Stimulated activated naive CD8-positive, alpha-beta T cell treated with anti-CD3 and anti-CD28 coated beads, Interleukin-15, Interleukin-2, amounts not matched to agents 100 ng/mL and 50 ng/mL, for 24 hours (primary cell): ENCODE data around the gene RXFP2.

ENCODE experiments used
- H3K27ac Mint-ChIP-seq: one replicate; pipeline ENCODE4 v1.8.0; 2021; ENCODE audit warnings: mild to moderate bottlenecking, mixed read lengths
- H3K27me3 Mint-ChIP-seq: one replicate; pipeline ENCODE4 v1.8.0; 2021; ENCODE audit warnings: mixed read lengths
- H3K36me3 Mint-ChIP-seq: one replicate; pipeline ENCODE4 v1.8.0; 2021; ENCODE audit warnings: low read depth, mixed read lengths
- H3K4me1 Mint-ChIP-seq: one replicate; pipeline ENCODE4 v1.8.0; 2021; ENCODE audit warnings: low read depth, mixed read lengths
- H3K4me3 Mint-ChIP-seq: one replicate; pipeline ENCODE4 v1.8.0; 2021; ENCODE audit warnings: mild to moderate bottlenecking, mixed read lengths
- H3K9me3 Mint-ChIP-seq: one replicate; pipeline ENCODE4 v1.8.0; 2021; ENCODE audit warnings: mixed read lengths

Gene RXFP2

DNA sequence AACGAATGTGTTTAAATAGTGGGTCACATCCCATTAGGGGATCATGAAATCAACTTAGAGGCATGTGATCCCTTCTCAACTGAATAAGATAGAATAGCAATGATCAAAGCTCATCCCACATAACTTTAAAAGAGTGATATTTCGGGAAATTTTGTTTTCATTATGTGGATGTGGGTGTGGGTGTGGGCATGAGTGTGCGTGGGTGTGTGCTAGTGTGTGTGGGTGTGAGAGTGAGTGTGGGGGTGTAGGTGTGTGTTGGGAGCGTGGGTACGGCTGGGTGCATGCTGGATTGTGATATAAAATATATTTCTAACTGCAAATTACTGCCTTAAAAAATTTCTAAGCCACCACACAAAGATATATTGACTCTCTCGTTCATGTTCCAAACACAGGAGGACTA lies 15.9 kb downstream of the RXFP2 start:
- Mint-ChIP-seq H3K27ac (no peak overlapping the region), H3K9me3 (no peaks in the 10 kb centered on the region), H3K27me3 (peaks cover 10% of the 10 kb centered on the region), H3K4me1 (no peaks in the 10 kb centered on the region), H3K36me3 (no peaks in the 10 kb centered on the region), H3K4me3 (no peak overlapping the region)

DNA sequence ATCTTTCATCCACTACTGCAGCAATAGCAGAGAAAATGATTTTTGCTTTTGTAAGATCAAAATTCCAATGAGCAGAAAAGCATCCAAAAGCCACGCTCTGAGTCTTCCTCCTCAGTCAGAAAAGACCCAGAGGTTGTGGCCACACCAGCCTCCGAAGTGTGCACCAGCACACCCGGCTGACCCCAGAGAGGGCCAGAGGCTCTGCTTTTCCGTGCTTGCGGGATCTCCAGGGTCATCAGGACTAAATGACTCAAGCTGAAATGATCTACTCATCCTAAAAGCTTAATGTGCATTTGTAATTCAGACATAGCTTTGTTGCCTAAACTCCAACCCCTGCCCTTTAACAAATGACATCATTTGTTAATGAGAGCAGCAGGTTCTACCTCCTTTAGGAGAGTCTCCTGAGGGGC lies 16.5 kb downstream of the RXFP2 start:
- Mint-ChIP-seq H3K36me3 (no peaks in the 10 kb centered on the region), H3K4me3 (no peak overlapping the region), H3K27ac (no peak overlapping the region), H3K4me1 (no peaks in the 10 kb centered on the region), H3K9me3 (no peaks in the 10 kb centered on the region), H3K27me3 (peaks cover 4% of the 10 kb centered on the region)

DNA sequence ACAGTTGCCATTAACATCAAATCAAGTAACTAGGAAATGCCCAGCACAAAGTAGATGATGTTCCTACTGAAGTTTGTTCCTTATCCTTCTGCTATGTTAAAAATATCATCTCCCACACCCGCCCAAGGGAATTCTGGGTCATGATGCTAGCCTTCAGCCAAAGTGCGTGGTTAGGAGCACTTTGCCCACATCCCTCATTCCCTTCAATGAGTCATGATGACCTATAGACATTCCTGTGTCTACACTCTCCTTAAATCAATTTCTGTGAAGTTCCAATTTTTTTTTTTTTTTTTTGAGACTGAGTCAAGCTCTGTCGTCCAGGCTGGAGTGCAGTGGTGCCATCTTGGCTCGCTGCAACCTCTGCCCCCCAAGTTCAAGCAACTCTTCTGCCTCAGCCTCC lies 17.0 kb downstream of the RXFP2 start:
- Mint-ChIP-seq H3K36me3 (no peaks in the 10 kb centered on the region), H3K27me3 (peaks cover 4% of the 10 kb centered on the region), H3K4me1 (no peaks in the 10 kb centered on the region), H3K9me3 (no peaks in the 10 kb centered on the region), H3K27ac (no peak overlapping the region), H3K4me3 (no peak overlapping the region)

DNA sequence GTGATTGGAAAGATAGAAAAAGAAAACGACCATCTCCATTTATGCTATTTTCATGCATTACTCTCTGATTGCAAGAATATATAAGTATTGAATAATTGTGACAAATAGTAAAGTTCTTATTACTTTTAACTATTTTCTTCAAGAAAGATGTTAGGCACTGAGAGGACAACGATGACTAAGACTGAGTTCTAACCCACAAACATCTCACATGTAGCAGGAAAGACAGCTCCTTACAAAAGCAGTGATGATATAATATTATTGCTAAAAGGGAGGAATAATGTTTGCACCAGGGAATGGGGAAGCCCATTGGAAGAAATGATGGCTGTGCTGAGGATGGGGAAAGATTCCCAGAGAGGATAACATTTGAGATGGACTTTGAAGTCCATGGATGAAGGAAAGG lies 22.6 kb downstream of the RXFP2 start:
- no peaks in the 10 kb centered on the region for H3K9me3 Mint-ChIP-seq
- no peaks in the 10 kb centered on the region for H3K36me3 Mint-ChIP-seq
- H3K27me3 Mint-ChIP-seq = no peaks in the 10 kb centered on the region
- no peaks in the 10 kb centered on the region for H3K4me1 Mint-ChIP-seq
- no peak overlapping the region for H3K27ac Mint-ChIP-seq
- H3K4me3 Mint-ChIP-seq = no peak overlapping the region

DNA sequence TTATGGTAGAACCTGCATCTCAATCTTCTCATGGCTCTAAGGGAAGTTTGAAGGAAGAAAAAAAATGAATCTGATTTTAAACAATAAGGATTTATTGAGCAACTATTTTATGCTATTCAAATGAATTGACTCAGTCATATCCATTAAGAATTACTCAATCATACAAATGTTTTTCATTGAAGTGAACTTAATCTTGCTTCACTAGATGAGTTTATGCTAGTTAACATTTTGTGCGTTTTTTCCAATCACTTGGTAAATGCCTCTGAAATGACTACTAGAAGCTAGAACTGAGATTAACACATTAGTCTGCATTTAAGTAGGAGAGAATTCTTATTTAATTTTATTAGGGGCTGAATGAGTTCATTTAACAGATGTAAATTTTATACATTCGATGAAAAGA lies 25.2 kb downstream of the RXFP2 start:
- Mint-ChIP-seq H3K4me1 (no peaks in the 10 kb centered on the region), H3K27ac (no peak overlapping the region), H3K27me3 (no peaks in the 10 kb centered on the region), H3K36me3 (no peaks in the 10 kb centered on the region), H3K9me3 (no peaks in the 10 kb centered on the region), H3K4me3 (no peak overlapping the region)

DNA sequence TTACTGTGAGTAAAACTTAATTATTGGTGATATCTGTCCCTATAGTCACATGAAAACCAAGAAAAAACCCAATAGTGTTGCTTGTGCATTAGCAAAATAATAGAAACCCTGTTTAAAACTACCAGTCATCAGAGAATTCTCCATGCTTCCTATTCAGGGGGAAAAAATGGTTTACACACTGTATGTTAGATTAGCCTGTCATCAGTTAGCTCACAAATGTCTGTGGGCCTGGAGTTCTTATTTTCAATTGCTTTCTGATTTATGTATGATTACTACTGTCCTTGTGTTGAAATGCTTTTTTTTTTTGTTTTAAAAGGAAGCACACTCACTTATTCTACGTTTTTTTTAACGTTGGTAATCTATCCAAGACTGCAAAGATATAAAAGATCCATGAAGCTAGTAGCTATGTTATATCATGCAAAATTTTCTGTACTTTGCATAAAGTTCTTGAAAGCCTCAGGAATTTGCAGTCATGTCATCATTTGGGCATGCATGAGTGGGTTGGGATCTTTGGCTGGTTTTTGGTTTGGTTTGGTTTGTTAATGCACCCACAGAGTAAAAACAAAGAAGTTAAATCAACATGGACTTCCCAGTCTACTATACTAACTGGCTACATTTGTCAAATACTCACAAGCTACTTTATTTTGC lies 25.9 kb downstream of the RXFP2 start:
- Mint-ChIP-seq H3K27me3 (no peaks in the 10 kb centered on the region), H3K27ac (no peak overlapping the region), H3K36me3 (no peaks in the 10 kb centered on the region), H3K4me3 (no peak overlapping the region), H3K4me1 (no peaks in the 10 kb centered on the region), H3K9me3 (no peaks in the 10 kb centered on the region)

DNA sequence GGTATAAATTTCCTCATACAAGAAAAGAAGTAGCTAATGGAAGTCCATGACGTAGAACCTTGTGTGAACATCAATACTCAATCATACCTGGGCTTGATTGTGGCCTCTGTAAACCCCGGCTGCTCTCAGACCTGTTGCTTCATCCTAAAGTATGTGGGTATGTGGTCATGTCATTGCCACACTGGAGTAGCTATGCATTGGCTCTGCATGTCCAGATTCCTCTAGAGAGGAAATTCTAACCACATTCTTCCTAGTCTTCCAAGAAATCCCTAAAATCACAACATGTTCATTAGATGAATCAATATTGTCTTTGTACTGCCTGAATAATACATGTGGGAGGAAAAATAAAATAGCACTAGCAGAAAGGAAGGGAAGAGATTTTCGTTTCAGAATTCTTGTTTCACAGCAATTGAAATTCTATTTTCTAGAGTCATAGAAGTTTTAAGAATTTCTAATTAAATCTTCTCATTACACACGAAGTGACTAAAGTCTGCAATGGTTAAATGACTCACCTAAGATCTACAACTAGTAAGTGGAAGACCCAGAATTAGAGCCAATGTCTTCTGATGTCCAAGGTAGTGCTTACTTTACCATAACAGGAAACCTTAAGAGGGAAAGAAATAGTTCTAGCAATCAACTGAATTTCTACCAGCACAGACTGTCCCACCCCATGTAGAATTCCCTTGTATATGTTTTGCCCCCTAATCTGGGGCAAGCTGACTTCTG lies 28.0 kb downstream of the RXFP2 start:
- Mint-ChIP-seq H3K4me3 (no peak overlapping the region), H3K9me3 (no peaks in the 10 kb centered on the region), H3K4me1 (no peaks in the 10 kb centered on the region), H3K36me3 (no peaks in the 10 kb centered on the region), H3K27me3 (no peaks in the 10 kb centered on the region), H3K27ac (no peak overlapping the region)

DNA sequence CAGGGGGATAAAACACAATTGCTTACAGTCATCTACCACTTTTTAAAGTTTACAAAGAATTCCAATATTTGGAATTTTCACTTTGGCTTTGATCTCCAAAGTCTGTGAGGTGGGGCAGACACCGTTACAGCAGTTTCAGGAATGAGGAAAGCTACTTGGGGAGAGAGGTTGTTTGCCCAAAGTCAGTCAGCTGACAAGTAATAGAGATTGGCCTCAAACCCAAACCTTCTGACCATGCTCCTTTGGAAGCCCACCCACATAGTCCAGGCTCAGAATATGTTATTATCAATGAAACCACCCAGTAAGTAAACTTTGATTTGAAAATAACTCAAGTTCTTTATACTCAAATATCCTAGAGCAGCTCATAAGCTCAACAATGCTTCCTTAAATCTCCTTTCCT lies 29.0 kb downstream of the RXFP2 start:
- no peaks in the 10 kb centered on the region for H3K9me3 Mint-ChIP-seq
- H3K4me3 Mint-ChIP-seq = no peak overlapping the region
- no peaks in the 10 kb centered on the region for H3K36me3 Mint-ChIP-seq
- peaks cover 5% of the 10 kb centered on the region for H3K4me1 Mint-ChIP-seq
- H3K27ac Mint-ChIP-seq = no peak overlapping the region
- no peaks in the 10 kb centered on the region for H3K27me3 Mint-ChIP-seq

DNA sequence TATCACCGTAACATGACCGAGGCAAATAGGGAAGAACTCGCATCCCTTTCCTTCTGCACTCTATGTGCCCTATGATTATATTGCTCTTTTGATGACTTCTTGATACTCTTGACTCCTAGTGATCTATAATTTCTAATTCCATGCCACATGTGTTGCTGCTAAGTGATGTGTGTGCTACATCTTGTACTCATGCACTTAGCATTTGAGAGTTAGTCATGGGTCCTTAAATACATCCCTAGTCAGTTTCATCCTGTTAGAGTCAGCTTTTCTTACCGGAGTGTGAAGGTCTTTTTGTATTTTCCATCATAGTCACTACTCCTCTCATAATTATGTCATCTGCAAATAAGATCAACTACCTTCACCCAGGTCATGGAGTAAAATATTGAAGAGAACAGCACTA lies 30.2 kb downstream of the RXFP2 start:
- Mint-ChIP-seq H3K27me3 (no peaks in the 10 kb centered on the region), H3K4me1 (peaks cover 10% of the 10 kb centered on the region), H3K36me3 (no peaks in the 10 kb centered on the region), H3K4me3 (no peak overlapping the region), H3K9me3 (no peaks in the 10 kb centered on the region), H3K27ac (no peak overlapping the region)

DNA sequence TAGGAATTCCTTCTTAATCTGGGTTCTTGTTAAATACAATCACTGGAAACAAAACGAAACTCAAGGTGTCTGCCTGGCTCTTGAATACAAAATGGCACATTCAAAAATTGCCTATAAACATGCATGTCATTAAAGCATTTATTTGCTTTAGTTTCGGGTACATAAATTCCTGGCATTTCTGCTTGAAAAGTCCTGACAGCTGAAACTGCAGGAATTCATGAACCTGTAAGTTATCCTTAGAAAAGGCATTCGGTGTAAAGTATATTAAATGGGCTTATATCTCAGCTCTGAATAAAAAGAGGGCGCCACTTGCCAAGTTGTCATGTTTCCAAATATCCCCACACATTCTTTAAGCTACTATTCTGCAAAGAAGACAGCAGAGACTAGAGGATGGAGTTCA lies 32.9 kb downstream of the RXFP2 start:
- Mint-ChIP-seq H3K9me3 (no peaks in the 10 kb centered on the region), H3K27me3 (no peaks in the 10 kb centered on the region), H3K4me1 (peaks cover 10% of the 10 kb centered on the region), H3K4me3 (no peak overlapping the region), H3K27ac (no peak overlapping the region), H3K36me3 (no peaks in the 10 kb centered on the region)

DNA sequence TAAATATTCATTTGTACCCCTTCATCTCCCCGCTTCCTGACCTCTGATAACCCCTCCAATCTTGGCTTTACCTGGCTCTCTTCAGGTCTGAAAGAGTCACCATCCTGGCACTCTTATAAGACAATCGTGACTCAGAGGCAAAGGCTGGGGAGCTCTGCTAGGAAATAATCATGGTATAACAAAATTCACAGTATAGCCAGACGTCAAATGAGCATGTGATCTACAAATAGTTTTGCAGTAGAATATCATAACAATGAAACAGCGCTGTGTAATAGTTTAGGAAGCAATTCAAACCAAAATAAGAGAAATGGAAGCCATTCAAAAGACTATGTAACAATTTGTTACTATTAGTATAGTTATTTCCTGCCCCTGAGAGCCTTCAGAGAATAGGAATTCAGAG lies 34.2 kb downstream of the RXFP2 start:
- Mint-ChIP-seq H3K36me3 (no peaks in the 10 kb centered on the region), H3K9me3 (no peaks in the 10 kb centered on the region), H3K27ac (no peak overlapping the region), H3K4me1 (peaks cover 10% of the 10 kb centered on the region), H3K27me3 (peaks cover 4% of the 10 kb centered on the region), H3K4me3 (peak overlapping the region; percentile 42)

DNA sequence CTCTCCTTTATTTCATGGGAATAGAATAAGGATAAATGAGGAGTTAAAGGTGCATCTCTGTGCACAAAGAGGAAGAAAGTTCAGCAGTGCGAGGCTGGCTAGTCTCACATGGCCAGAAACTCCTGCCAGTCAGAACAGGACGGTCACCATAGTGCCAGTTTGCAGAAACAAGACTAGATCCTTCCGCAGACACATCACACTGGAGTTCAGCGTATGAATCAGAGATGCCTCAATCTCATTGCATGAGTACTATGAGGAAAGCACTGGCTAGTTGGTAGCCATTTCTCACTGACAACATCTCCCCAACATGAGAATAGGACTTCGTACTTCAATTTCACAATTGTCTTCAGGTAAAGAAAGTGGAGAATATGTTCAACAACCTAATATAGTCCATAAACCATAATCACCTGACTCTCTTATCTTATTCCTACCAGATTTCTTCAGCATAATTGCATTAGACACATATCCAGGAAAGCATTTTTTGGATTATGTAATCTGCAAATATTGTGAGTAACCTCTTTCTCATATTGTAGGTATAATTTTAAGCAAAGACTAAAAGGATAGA lies 34.9 kb downstream of the RXFP2 start:
- peaks cover 4% of the 10 kb centered on the region for H3K27me3 Mint-ChIP-seq
- H3K36me3 Mint-ChIP-seq = no peaks in the 10 kb centered on the region
- no peak overlapping the region for H3K27ac Mint-ChIP-seq
- no peak overlapping the region for H3K4me3 Mint-ChIP-seq
- H3K9me3 Mint-ChIP-seq = no peaks in the 10 kb centered on the region
- H3K4me1 Mint-ChIP-seq = peaks cover 10% of the 10 kb centered on the region

DNA sequence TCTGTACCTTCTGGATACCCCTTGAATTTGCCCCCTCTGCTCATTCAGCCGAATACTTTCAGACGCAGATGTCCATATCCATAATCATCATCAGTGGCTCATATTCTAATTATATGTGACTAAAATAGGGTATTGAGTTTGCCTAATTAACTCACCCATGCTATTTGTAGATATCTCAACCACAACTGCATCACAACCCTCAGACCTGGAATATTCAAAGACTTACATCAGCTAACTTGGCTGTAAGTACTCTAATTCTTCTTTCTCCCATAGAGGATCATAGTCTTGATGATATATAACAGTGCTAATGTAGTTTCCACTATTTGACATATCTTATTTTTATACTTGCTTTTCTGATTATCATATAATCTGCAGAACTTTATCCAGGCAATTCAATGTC lies 35.8 kb downstream of the RXFP2 start:
- no peaks in the 10 kb centered on the region for H3K9me3 Mint-ChIP-seq
- H3K36me3 Mint-ChIP-seq = no peaks in the 10 kb centered on the region
- H3K27me3 Mint-ChIP-seq = peaks cover 7% of the 10 kb centered on the region
- peaks cover 10% of the 10 kb centered on the region for H3K4me1 Mint-ChIP-seq
- H3K27ac Mint-ChIP-seq = no peak overlapping the region
- no peak overlapping the region for H3K4me3 Mint-ChIP-seq

DNA sequence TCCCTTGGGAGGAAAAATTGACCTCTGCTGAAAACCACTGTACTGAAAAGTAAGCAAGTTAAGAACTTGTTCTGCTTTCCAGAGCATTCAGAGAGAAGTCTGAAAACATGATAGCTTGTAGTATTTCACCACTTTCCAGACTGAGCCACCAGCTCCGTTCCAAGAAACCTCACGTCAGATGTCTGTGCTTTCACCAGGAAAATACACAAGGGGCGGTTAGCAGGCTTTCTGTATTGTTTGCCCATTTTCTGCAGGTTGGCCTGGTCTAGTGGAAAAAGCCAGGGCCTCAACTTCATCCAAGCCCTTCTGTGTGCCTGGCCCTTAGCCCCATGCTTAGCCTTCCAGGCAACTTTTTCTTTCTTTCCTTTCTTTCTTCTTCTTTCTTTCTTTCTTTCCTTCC lies 36.4 kb downstream of the RXFP2 start:
- H3K9me3 Mint-ChIP-seq = no peaks in the 10 kb centered on the region

DNA sequence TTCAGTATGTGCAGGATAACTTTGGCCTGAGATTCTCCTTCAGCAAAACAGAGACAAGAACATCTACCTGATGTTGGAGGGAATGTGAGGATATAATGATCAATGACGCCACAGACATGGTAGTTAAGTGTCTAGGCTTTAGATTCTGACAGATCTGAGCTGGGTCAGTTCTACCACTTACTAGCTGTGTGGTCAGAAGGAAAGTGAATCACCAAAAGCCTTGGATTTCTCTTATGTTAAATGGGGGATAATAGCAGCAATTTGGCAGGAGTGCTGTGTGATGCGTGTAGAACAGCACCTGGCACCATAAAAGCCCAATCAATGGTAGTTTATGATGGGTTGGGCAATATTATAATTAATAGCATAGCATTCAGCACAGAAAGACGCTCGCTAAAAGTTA lies 41.7 kb downstream of the RXFP2 start:
- H3K4me3 Mint-ChIP-seq = no peak overlapping the region
- no peak overlapping the region for H3K27ac Mint-ChIP-seq
- no peaks in the 10 kb centered on the region for H3K4me1 Mint-ChIP-seq
- peaks cover 13% of the 10 kb centered on the region for H3K27me3 Mint-ChIP-seq
- no peaks in the 10 kb centered on the region for H3K36me3 Mint-ChIP-seq
- no peaks in the 10 kb centered on the region for H3K9me3 Mint-ChIP-seq

More for the DNA sequence above, 36.4 kb downstream of the RXFP2 start:
- no peak overlapping the region for H3K4me3 Mint-ChIP-seq
- H3K4me1 Mint-ChIP-seq = peaks cover 10% of the 10 kb centered on the region
- peaks cover 7% of the 10 kb centered on the region for H3K27me3 Mint-ChIP-seq
- no peaks in the 10 kb centered on the region for H3K36me3 Mint-ChIP-seq
- no peak overlapping the region for H3K27ac Mint-ChIP-seq

DNA sequence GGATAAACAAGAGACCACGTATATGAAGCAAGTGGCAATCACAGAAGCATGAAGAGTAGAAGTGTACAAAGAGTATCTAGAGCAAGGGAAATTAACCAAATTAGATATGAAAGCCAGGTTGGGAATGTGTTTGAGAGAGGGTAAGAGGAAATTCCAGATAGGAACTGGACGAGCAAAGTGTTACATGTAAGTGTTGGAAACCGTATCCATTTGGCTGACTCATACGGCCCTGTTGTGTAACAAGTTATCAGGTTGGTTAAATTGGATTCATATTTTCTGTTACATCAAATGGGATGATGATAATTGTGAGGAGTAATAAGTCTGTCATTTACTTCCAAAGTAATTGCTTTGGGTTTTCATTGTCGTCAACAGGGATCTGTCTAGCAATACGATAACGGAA lies 46.7 kb downstream of the RXFP2 start:
- Mint-ChIP-seq H3K4me3 (no peak overlapping the region), H3K27me3 (peaks cover 6% of the 10 kb centered on the region), H3K36me3 (no peaks in the 10 kb centered on the region), H3K9me3 (no peaks in the 10 kb centered on the region), H3K4me1 (no peaks in the 10 kb centered on the region), H3K27ac (no peak overlapping the region)
